ENCODE measurements around the gene CTNNA2.
"Not testable (repeated sequence)": the region's sequence is repeated elsewhere in the genome, so short reads cannot be mapped to it uniquely, and the experiment has no call there.

Gene CTNNA2

GRCh38 chr2:80074321-80075070 lies 561.6 kb downstream of the CTNNA2 start:
- H3K27ac ChIP-seq (ENCODE audit: low read depth, low read length): no peak overlapping the region
- no peak overlapping the region for H3K9ac ChIP-seq (ENCODE audit: low read length)
- no peaks in the 10 kb centered on the region for H3K4me1 ChIP-seq (ENCODE audit: control insufficient read depth, insufficient read depth, low read length)
- H3K4me3 ChIP-seq (ENCODE audit: low read length): no peak overlapping the region
- H3K27me3 ChIP-seq (ENCODE audit: control insufficient read depth, insufficient read depth, low read length): no peaks in the 10 kb centered on the region
- no peaks in the 10 kb centered on the region for H3K36me3 ChIP-seq (ENCODE audit: control insufficient read depth, insufficient read depth, low read length)

- no peaks in the 10 kb centered on the region for H3K36me3 ChIP-seq (ENCODE audit: control insufficient read depth, insufficient read depth, low read length)
- H3K4me1 ChIP-seq (ENCODE audit: control insufficient read depth, insufficient read depth, low read length): no peaks in the 10 kb centered on the region
- no peak overlapping the region for H3K9ac ChIP-seq (ENCODE audit: low read length)
- H3K27me3 ChIP-seq (ENCODE audit: control insufficient read depth, insufficient read depth, low read length): no peaks in the 10 kb centered on the region
- no peak overlapping the region for H3K27ac ChIP-seq (ENCODE audit: low read depth, low read length)
- no peak overlapping the region for H3K4me3 ChIP-seq (ENCODE audit: low read length)
These were observed 562.9 kb downstream of the CTNNA2 start for GRCh38 chr2:80075719-80076118.

GRCh38 chr2:80078290-80079036 lies 565.6 kb downstream of the CTNNA2 start:
- no peak overlapping the region for H3K9ac ChIP-seq (ENCODE audit: low read length)
- no peaks in the 10 kb centered on the region for H3K27me3 ChIP-seq (ENCODE audit: control insufficient read depth, insufficient read depth, low read length)
- no peaks in the 10 kb centered on the region for H3K4me1 ChIP-seq (ENCODE audit: control insufficient read depth, insufficient read depth, low read length)
- H3K27ac ChIP-seq (ENCODE audit: low read depth, low read length): no peak overlapping the region
- H3K4me3 ChIP-seq (ENCODE audit: low read length): no peak overlapping the region
- H3K36me3 ChIP-seq (ENCODE audit: control insufficient read depth, insufficient read depth, low read length): no peaks in the 10 kb centered on the region

- Histone ChIP-seq H3K27ac (ENCODE audit: low read depth, low read length) (no peak overlapping the region), H3K9ac (ENCODE audit: low read length) (no peak overlapping the region), H3K4me3 (ENCODE audit: low read length) (no peak overlapping the region), H3K4me1 (ENCODE audit: control insufficient read depth, insufficient read depth, low read length) (no peaks in the 10 kb centered on the region), H3K27me3 (ENCODE audit: control insufficient read depth, insufficient read depth, low read length) (no peaks in the 10 kb centered on the region), H3K36me3 (ENCODE audit: control insufficient read depth, insufficient read depth, low read length) (no peaks in the 10 kb centered on the region)
These were observed 568.1 kb downstream of the CTNNA2 start for GRCh38 chr2:80080957-80081356.

GRCh38 chr2:80086831-80087230 lies 574.0 kb downstream of the CTNNA2 start:
- no peak overlapping the region for H3K4me3 ChIP-seq (ENCODE audit: low read length)
- no peaks in the 10 kb centered on the region for H3K27me3 ChIP-seq (ENCODE audit: control insufficient read depth, insufficient read depth, low read length)
- no peaks in the 10 kb centered on the region for H3K36me3 ChIP-seq (ENCODE audit: control insufficient read depth, insufficient read depth, low read length)
- no peak overlapping the region for H3K9ac ChIP-seq (ENCODE audit: low read length)
- H3K27ac ChIP-seq (ENCODE audit: low read depth, low read length): no peak overlapping the region
- H3K4me1 ChIP-seq (ENCODE audit: control insufficient read depth, insufficient read depth, low read length): no peaks in the 10 kb centered on the region

GRCh38 chr2:80091237-80091636 lies 578.4 kb downstream of the CTNNA2 start:
- Histone ChIP-seq H3K4me3 (ENCODE audit: low read length) (no peak overlapping the region), H3K27ac (ENCODE audit: low read depth, low read length) (no peak overlapping the region), H3K4me1 (ENCODE audit: control insufficient read depth, insufficient read depth, low read length) (no peaks in the 10 kb centered on the region), H3K27me3 (ENCODE audit: control insufficient read depth, insufficient read depth, low read length) (no peaks in the 10 kb centered on the region), H3K9ac (ENCODE audit: low read length) (no peak overlapping the region), H3K36me3 (ENCODE audit: control insufficient read depth, insufficient read depth, low read length) (no peaks in the 10 kb centered on the region)

GRCh38 chr2:80092474-80092873 lies 579.6 kb downstream of the CTNNA2 start:
- no peaks in the 10 kb centered on the region for H3K36me3 ChIP-seq (ENCODE audit: control insufficient read depth, insufficient read depth, low read length)
- H3K9ac ChIP-seq (ENCODE audit: low read length): no peak overlapping the region
- no peak overlapping the region for H3K27ac ChIP-seq (ENCODE audit: low read depth, low read length)
- H3K4me1 ChIP-seq (ENCODE audit: control insufficient read depth, insufficient read depth, low read length): no peaks in the 10 kb centered on the region
- H3K27me3 ChIP-seq (ENCODE audit: control insufficient read depth, insufficient read depth, low read length): no peaks in the 10 kb centered on the region
- no peak overlapping the region for H3K4me3 ChIP-seq (ENCODE audit: low read length)

GRCh38 chr2:80098503-80098902 lies 585.7 kb downstream of the CTNNA2 start:
- H3K27ac ChIP-seq (ENCODE audit: low read depth, low read length); H3K36me3 ChIP-seq (ENCODE audit: control insufficient read depth, insufficient read depth, low read length); H3K4me3 ChIP-seq (ENCODE audit: low read length); H3K9ac ChIP-seq (ENCODE audit: low read length); H3K27me3 ChIP-seq (ENCODE audit: control insufficient read depth, insufficient read depth, low read length); H3K4me1 ChIP-seq (ENCODE audit: control insufficient read depth, insufficient read depth, low read length): not testable (repeated sequence)

- Histone ChIP-seq H3K9ac (ENCODE audit: low read length) (no peak overlapping the region), H3K4me1 (ENCODE audit: control insufficient read depth, insufficient read depth, low read length) (no peaks in the 10 kb centered on the region), H3K4me3 (ENCODE audit: low read length) (no peak overlapping the region), H3K27me3 (ENCODE audit: control insufficient read depth, insufficient read depth, low read length) (no peaks in the 10 kb centered on the region), H3K27ac (ENCODE audit: low read depth, low read length) (no peak overlapping the region), H3K36me3 (ENCODE audit: control insufficient read depth, insufficient read depth, low read length) (no peaks in the 10 kb centered on the region)
These were observed 589.2 kb downstream of the CTNNA2 start for GRCh38 chr2:80102026-80102425.

- no peaks in the 10 kb centered on the region for H3K27me3 ChIP-seq (ENCODE audit: control insufficient read depth, insufficient read depth, low read length)
- H3K27ac ChIP-seq (ENCODE audit: low read depth, low read length): no peak overlapping the region
These were observed 592.3 kb downstream of the CTNNA2 start for GRCh38 chr2:80105015-80105640.

GRCh38 chr2:80111185-80111584 lies 598.3 kb downstream of the CTNNA2 start:
- no peak overlapping the region for H3K4me3 ChIP-seq (ENCODE audit: low read length)
- no peak overlapping the region for H3K27ac ChIP-seq (ENCODE audit: low read depth, low read length)
- no peaks in the 10 kb centered on the region for H3K4me1 ChIP-seq (ENCODE audit: control insufficient read depth, insufficient read depth, low read length)
- H3K9ac ChIP-seq (ENCODE audit: low read length): no peak overlapping the region
- no peaks in the 10 kb centered on the region for H3K27me3 ChIP-seq (ENCODE audit: control insufficient read depth, insufficient read depth, low read length)
- H3K36me3 ChIP-seq (ENCODE audit: control insufficient read depth, insufficient read depth, low read length): no peaks in the 10 kb centered on the region

More at GRCh38 chr2:80105015-80105640, 592.3 kb downstream of the CTNNA2 start:
- Histone ChIP-seq H3K4me3 (ENCODE audit: low read length) (no peak overlapping the region), H3K4me1 (ENCODE audit: control insufficient read depth, insufficient read depth, low read length) (no peaks in the 10 kb centered on the region), H3K36me3 (ENCODE audit: control insufficient read depth, insufficient read depth, low read length) (no peaks in the 10 kb centered on the region), H3K9ac (ENCODE audit: low read length) (no peak overlapping the region)

GRCh38 chr2:80112790-80113189 lies 599.9 kb downstream of the CTNNA2 start:
- Histone ChIP-seq H3K9ac (ENCODE audit: low read length) (no peak overlapping the region), H3K36me3 (ENCODE audit: control insufficient read depth, insufficient read depth, low read length) (no peaks in the 10 kb centered on the region), H3K4me3 (ENCODE audit: low read length) (no peak overlapping the region), H3K4me1 (ENCODE audit: control insufficient read depth, insufficient read depth, low read length) (no peaks in the 10 kb centered on the region), H3K27me3 (ENCODE audit: control insufficient read depth, insufficient read depth, low read length) (no peaks in the 10 kb centered on the region), H3K27ac (ENCODE audit: low read depth, low read length) (no peak overlapping the region)

Data from rectal smooth muscle tissue (tissue), 1 donor.